A673 (cell line): ENCODE data around the gene SHISAL2A. TPM values are rescaled to one million over a fixed set of nuclear protein-coding genes. Genes with fewer than 3 reads are reported as not detected.
A peak's percentile ranks its signal among the peaks of the same experiment; 100 is the strongest.
"Not testable (repeated sequence)": the region's sequence is repeated elsewhere in the genome, so short reads cannot be mapped to it uniquely, and the experiment has no call there.

Experiments used
- BruUV-seq: library from RNA; stranded (reverse); fragments of 400-500 nt; replicated peaks from 2 replicates; lab custom pipeline; 2021; lab: Mats Ljungman, UMichigan
- CTCF ChIA-PET: fragments of 300-600 bp; sonication (Branson Sonifier 250); formaldehyde crosslinking; loops from one replicate; lab custom pipeline; 2022; ENCODE audit warnings: antibody characterized with exemption; lab: Charles Lee
- POLR2A ChIA-PET: fragments of 300-600 bp; sonication (Branson Sonifier 250); formaldehyde crosslinking; loops from one replicate; lab custom pipeline; 2022; ENCODE audit warnings: antibody characterized with exemption; ENCODE audit not compliant: low non-redundant PET; lab: Charles Lee
- DNase-seq: peaks from one replicate; pipeline ENCODE4 v3.0.0-alpha.2; 2015; ENCODE audit warnings: low spot score
- H3K27ac ChIP-seq: fragments of 200-600 bp; sonication (generic); 2 replicates; pipeline ENCODE4 v1.5.1; 2016; ENCODE audit warnings: mixed run types, low read depth, mild to moderate bottlenecking, mixed read lengths, antibody characterized with exemption, low read length; ENCODE audit not compliant: poor library complexity, severe bottlenecking
- H3K27me3 ChIP-seq: fragments of 200-600 bp; sonication (generic); replicated peaks from 2 replicates; pipeline ENCODE4 v1.6.1; 2017; ENCODE audit warnings: mixed run types, low read depth, mild to moderate bottlenecking, mixed read lengths, antibody characterized with exemption, low read length; ENCODE audit not compliant: insufficient read depth, poor library complexity
- H3K36me3 ChIP-seq: fragments of 200-600 bp; sonication (generic); 2 replicates; pipeline ENCODE4 v1.6.1; 2016; ENCODE audit warnings: mixed run types, mild to moderate bottlenecking, mixed read lengths, antibody characterized with exemption, low read length; ENCODE audit not compliant: insufficient read depth, poor library complexity, severe bottlenecking
- H3K4me1 ChIP-seq: fragments of 200-600 bp; sonication (generic); 2 replicates; pipeline ENCODE4 v1.6.1; 2017; ENCODE audit warnings: mixed run types, mild to moderate bottlenecking, mixed read lengths, antibody characterized with exemption, low read length; ENCODE audit not compliant: insufficient read depth, poor library complexity, severe bottlenecking
- H3K4me3 ChIP-seq: fragments of 200-600 bp; sonication (generic); 2 replicates; pipeline ENCODE4 v1.5.1; 2016; ENCODE audit warnings: low read depth, mixed run types, mild to moderate bottlenecking, mixed read lengths, low read length; ENCODE audit not compliant: poor library complexity, severe bottlenecking
- H3K9me3 ChIP-seq: fragments of 200-600 bp; sonication (generic); 2 replicates; pipeline ENCODE4 v1.6.1; 2016; ENCODE audit warnings: mixed run types, low read depth, mild to moderate bottlenecking, mixed read lengths, antibody characterized with exemption, low read length; ENCODE audit not compliant: poor library complexity, severe bottlenecking
- EZH2 ChIP-seq: fragments of 200-600 bp; sonication (generic); IDR thresholded peaks from 2 replicates; pipeline ENCODE4 v1.6.1; 2017; ENCODE audit warnings: borderline replicate concordance, low read depth, mild to moderate bottlenecking, mixed read lengths, antibody characterized with exemption, low read length; ENCODE audit not compliant: poor library complexity, severe bottlenecking
- intact Hi-C: fragments of 100-400 bp; cut with micrococcal nuclease; formaldehyde crosslinking; loops from one replicate; pipeline ENCODE4 v1.10.0; 2022; ENCODE audit not compliant: unreplicated experiment
- total RNA-seq: library from RNA; stranded (reverse); gene quantifications from 2 replicates; pipeline ENCODE4 v1.2.3, GENCODE V29; 2021
- TF ChIP-seq, protein P1 (sequence below): fragments of 300-800, 200-600 bp; sonication (generic); conservative IDR thresholded peaks from 2 replicates; pipeline ENCODE4 v1.5.1; 2017; ENCODE audit warnings: low read depth, mild to moderate bottlenecking, antibody characterized with exemption, low read length, moderate library complexity, mixed read lengths

The SHISAL2A gene
- total RNA-seq, 1 experiment from 2014 or later, result not detected

DNA sequence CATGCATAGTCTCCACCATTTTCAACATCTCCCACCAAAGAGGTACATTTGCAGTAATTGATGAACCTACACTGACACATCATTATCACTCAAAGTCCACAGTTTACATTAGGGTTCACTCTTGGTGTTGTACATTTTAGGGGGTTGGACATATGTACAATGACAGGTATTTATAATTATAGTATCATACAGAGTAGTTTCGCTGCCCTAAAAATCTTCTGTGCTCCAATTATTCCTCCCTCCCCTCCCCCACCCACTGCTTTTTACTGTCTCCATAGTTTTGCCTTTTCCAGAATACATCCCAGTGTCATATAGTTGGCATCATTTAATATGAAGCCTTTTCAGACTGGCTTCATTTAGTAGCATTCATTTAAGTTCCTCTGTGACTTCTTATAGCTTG, 51.6 kb downstream of the SHISAL2A start:
- no TSS peak for BruUV-seq
- no peak overlapping the region for H3K27ac ChIP-seq
- ChIA-PET CTCF (no interaction called here), POLR2A (interaction anchor here (0.7 kb wide), 1 partner anchor 427 kb away, joined by 25 read pairs; no protein-coding TSS in a partner anchor)
- H3K27me3 ChIP-seq, result no peaks in the 10 kb centered on the region
- no peaks in the 10 kb centered on the region for H3K9me3 ChIP-seq
- no peak overlapping the region for H3K4me3 ChIP-seq
- peaks cover 32% of the 10 kb centered on the region for H3K36me3 ChIP-seq
- TF ChIP-seq, protein P1, sequence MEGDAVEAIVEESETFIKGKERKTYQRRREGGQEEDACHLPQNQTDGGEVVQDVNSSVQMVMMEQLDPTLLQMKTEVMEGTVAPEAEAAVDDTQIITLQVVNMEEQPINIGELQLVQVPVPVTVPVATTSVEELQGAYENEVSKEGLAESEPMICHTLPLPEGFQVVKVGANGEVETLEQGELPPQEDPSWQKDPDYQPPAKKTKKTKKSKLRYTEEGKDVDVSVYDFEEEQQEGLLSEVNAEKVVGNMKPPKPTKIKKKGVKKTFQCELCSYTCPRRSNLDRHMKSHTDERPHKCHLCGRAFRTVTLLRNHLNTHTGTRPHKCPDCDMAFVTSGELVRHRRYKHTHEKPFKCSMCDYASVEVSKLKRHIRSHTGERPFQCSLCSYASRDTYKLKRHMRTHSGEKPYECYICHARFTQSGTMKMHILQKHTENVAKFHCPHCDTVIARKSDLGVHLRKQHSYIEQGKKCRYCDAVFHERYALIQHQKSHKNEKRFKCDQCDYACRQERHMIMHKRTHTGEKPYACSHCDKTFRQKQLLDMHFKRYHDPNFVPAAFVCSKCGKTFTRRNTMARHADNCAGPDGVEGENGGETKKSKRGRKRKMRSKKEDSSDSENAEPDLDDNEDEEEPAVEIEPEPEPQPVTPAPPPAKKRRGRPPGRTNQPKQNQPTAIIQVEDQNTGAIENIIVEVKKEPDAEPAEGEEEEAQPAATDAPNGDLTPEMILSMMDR, result no peak
- no peak for TF ChIP-seq EZH2
- no peaks in the 10 kb centered on the region for H3K4me1 ChIP-seq
- intact Hi-C loops, result loop anchor here (10.0 kb wide), 1 partner anchor 320 kb away; the partner anchor contains the start of gene CC2D1B
- no peak for DNase-seq

DNA sequence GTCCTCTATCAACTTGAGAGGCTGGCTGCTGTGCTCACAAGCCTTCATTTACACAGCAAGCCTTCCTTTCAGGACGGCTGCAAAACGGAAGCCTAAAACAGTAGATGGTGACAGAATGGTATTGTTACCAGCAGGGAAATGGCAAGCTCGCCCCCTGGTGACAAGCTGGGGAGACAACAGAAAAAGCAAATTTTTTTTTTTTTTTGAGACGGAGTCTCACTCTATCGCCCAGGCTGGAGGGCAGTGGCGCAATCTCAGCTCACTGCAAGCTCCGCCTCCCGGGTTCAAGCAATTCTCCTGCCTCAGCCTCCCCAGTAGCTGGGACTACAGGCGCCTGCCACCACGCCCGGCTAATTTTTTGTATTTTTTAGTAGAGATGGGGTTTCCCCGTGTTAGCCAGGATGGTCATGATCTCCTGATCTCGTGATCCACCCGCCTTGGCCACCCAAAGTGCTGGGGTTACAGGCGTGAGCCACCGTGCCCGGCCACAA, 53.3 kb downstream of the SHISAL2A start:
- CTCF ChIA-PET, result interaction anchor here (0.6 to 0.8 kb wide), 6 partner anchors 134 to 494 kb away, joined by 3 to 14 read pairs (median 4); partner anchors contain the start of genes ORC1, PRPF38A and TUT4
- H3K4me3 ChIP-seq, H3K27me3 ChIP-seq, H3K4me1 ChIP-seq, H3K27ac ChIP-seq, H3K9me3 ChIP-seq, BruUV-seq, POLR2A ChIA-PET: not testable (repeated sequence)
- H3K36me3 ChIP-seq, result peaks cover 37% of the 10 kb centered on the region
- TF ChIP-seq, protein P1, result peak; percentile 78
- intact Hi-C loops, result loop anchor here (1.0 to 10.0 kb wide), 3 partner anchors 283 to 559 kb away; partner anchors contain the start of gene CC2D1B
- peak; percentile 85 for DNase-seq

DNA sequence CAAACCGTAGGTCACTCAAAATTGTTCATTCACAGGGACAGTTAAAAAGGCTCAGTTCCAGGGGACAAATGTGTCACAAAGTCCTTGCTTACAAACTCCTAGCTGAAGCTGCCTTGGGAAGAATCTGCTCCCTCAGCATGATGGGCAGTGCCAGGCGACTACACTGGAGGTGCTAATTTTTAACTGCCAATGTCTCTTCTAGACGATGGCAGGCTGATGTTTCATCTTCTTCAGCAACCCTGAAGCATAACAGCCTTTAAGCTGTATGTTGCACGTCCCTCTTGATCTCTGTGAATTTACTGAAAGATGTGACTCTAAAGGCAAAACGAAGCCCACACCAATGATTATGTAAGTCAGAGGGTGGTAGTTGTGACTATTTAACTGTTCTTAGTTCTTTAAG, 53.9 kb downstream of the SHISAL2A start:
- TF ChIP-seq, protein P1, result no peak
- no peak for TF ChIP-seq EZH2
- H3K27me3 ChIP-seq, result no peaks in the 10 kb centered on the region
- peaks cover 40% of the 10 kb centered on the region for H3K36me3 ChIP-seq
- intact Hi-C loops, result loop anchor here (1.0 to 10.0 kb wide), 3 partner anchors 284 to 560 kb away; partner anchors contain the start of gene CC2D1B
- H3K9me3 ChIP-seq, result no peaks in the 10 kb centered on the region
- POLR2A ChIA-PET, result no interaction called here
- no peak for DNase-seq
- no peaks in the 10 kb centered on the region for H3K4me1 ChIP-seq
- CTCF ChIA-PET, result interaction anchor here (0.6 to 1.1 kb wide), 6 partner anchors 21 to 495 kb away, joined by 3 to 14 read pairs (median 4); partner anchors contain the start of gene TUT4
- BruUV-seq, result no TSS peak
- H3K27ac ChIP-seq, result no peak overlapping the region
- H3K4me3 ChIP-seq, result no peak overlapping the region
